LNCaP clone FGC (cell line): ENCODE results near the gene MYOC.
"Not testable (repeated sequence)": the region's sequence is repeated elsewhere in the genome, so short reads cannot be mapped to it uniquely, and the experiment has no call there.

Source experiments
- DNase-seq: peaks from one replicate; pipeline ENCODE4 v3.0.0-alpha.2; 2011; ENCODE audit warnings: low read depth
- H3K4me3 ChIP-seq: 2 replicates; pipeline ENCODE4 v1.5.1; 2011; ENCODE audit warnings: mild to moderate bottlenecking, low read depth, low read length, control low read depth
- TF ChIP-seq, protein P1 (sequence below): IDR thresholded peaks from 2 replicates; pipeline ENCODE4 v1.5.1; 2012; ENCODE audit warnings: mild to moderate bottlenecking; ENCODE audit not compliant: control insufficient read depth, insufficient read depth; ENCODE audit errors: extremely low read depth

Gene MYOC

DNA sequence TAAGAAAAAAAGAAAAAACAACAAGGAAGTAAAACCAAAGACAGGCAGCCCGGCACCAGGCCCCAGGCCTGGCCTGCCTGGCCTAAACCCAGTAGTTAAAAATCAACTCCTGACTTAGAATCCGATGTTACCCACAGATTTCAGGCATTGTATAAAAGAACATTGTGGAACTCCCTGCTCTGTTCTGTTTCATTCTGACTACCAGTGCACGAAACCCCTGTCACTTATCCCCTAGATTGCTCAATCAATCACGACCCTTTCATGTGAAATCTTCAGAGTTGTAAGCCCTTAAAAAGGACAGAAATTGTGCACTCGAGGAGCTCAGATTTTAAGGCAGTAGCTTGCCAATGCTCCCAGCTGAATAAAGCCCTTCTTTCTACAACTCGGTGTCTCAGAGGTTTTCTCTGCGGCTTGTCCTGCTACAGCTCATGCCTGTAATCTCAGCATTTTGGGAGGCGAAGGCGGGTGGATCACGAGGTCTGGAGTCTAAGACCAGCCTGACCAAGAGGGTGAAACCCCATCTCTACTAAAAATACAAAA is 46.0 kb downstream of the MYOC start:
- TF ChIP-seq, protein P1, sequence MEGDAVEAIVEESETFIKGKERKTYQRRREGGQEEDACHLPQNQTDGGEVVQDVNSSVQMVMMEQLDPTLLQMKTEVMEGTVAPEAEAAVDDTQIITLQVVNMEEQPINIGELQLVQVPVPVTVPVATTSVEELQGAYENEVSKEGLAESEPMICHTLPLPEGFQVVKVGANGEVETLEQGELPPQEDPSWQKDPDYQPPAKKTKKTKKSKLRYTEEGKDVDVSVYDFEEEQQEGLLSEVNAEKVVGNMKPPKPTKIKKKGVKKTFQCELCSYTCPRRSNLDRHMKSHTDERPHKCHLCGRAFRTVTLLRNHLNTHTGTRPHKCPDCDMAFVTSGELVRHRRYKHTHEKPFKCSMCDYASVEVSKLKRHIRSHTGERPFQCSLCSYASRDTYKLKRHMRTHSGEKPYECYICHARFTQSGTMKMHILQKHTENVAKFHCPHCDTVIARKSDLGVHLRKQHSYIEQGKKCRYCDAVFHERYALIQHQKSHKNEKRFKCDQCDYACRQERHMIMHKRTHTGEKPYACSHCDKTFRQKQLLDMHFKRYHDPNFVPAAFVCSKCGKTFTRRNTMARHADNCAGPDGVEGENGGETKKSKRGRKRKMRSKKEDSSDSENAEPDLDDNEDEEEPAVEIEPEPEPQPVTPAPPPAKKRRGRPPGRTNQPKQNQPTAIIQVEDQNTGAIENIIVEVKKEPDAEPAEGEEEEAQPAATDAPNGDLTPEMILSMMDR, result no peak
- H3K4me3 ChIP-seq, result no peak overlapping the region
- DNase-seq, result no peak

DNA sequence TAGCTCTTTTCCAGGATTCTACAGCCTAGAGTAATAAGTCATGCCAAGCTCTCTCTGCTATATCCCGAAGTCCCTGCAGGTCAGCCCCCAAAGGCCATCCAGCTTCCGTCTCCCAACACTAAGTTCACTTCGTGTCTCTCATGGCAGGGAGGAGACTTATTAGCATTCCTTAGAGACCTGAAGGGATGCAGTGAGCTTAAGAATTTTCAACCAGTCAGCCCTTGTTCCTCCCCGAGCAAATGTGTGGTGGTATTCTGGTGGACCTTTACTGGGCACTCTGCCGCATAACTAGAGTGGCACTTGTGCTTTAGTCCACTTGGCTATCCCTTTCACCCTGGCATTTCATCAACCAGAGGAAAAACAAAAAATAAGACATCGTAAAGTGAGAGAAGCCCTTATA is 49.4 kb downstream of the MYOC start:
- DNase-seq, H3K4me3 ChIP-seq: not testable (repeated sequence)

DNA sequence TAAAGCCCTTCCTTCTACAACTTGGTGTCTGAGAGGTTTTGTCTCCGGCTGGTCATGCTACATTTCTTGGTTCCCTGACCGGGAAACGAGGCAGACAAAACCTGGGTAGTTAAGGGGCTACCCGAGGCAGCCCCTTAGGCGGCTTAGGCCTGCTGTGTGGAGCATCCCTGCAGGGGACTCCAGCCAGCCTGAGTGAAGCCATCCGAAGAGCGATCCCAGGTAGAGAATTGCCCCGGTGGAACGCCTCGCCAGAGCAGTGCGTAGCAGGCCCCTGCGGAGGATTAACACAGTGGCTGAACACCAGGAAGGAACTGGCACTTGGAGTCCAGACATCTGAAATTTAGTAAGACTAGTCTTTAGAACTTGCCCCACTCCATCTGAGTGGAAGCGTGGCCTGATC is 51.6 kb downstream of the MYOC start:
- TF ChIP-seq, protein P1, result no peak
- no peak for DNase-seq
- H3K4me3 ChIP-seq, result no peak overlapping the region

DNA sequence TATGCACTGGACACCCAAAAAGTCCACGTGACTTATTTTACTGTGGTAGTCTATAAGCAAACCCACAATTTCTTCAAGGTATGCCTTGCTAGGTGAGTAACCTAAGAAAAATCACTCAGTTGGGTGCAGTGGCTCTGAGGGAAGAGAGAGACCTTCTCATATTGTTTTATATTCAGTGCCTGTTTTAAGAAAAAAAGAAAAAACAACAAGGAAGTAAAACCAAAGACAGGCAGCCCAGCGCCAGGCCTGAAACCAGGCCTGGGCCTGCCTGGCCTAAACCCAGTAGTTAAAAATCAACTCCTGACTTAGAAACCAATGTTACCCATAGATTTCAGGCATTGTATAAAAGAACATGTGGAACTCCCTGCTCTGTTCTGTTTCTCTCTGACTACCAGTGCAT is 52.2 kb downstream of the MYOC start:
- DNase-seq, H3K4me3 ChIP-seq: not testable (repeated sequence)

DNA sequence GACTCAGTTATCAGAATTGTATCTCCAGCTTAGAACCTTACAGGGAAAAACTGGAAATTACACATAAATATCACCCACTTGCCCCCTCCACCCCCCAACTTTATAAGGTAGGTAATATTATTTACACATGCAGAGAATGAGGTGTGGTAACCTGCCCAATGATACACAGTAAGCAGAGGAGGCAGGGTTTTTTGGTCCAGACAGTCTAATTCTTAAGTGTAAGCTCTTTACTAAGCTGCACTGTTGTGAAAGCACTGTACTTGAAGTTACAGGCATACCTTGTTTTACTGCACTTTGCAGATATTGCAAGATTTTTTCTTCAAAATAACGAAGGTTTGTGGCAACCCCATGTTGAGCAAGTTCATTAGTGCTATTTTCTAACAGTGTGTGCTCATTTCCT is 55.3 kb downstream of the MYOC start:
- DNase-seq, result no peak
- TF ChIP-seq, protein P1, result no peak
- no peak overlapping the region for H3K4me3 ChIP-seq

DNA sequence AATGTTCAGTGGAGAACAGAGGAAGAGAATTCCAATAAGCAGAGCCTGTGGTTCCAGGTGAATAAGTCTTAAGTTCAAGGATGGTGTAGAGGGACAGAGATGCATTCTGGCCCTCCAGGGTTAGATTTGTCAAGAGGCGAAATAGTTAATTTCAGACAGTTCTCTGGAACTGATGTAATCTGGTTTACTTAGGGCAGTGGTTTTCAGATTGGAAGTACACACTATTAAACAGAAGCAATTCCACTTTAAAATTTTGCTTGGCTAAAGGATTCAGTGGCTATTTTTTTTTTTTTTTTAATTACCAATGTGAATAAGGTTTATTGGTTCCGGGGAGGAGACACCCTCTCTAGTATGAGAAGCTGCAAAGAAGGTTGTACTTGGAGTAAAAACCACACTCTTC is 55.8 kb downstream of the MYOC start:
- TF ChIP-seq, protein P1, result no peak
- no peak for DNase-seq
- no peak overlapping the region for H3K4me3 ChIP-seq

DNA sequence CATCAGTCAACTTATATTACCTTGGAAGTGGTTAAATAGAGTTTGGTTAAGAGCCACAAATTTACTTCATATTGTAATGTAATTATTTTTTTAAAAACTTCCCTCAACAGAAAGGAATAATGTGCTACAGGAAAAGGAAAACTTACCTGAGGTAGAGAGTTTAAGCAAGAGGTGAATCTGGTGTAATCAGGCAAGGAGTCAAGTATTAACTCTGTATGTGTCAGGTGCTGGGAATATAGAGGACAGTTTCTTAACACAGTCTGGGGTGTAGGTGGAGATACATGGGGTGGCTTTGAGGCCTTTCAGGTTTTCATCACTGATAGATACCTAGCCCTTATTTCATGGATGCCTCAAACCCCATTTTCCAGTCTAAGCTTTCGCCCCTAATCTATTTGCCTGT is 56.4 kb downstream of the MYOC start:
- TF ChIP-seq, protein P1, result no peak
- H3K4me3 ChIP-seq, result no peak overlapping the region
- no peak for DNase-seq

DNA sequence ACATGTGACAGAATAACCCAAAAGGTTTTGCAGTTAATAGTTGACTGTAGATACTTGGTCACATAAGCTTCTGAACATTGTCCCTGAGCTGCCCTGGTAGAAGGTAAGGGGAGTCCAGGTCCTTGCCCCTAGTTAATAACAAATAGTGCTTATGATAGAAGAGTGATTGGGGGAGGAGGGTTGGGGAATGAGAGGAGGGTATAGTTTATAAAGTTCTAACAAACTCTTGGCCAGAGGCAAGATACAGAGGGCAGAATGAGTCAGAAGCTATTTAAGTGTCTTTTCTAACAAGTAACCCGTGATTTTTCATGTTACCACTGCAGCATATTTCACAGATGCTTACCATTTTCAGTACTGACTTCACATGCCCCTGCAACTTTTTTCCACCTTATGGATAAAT is 57.2 kb downstream of the MYOC start:
- no peak overlapping the region for H3K4me3 ChIP-seq
- DNase-seq, result no peak
- TF ChIP-seq, protein P1, result no peak
